Measurements from ENCODE around the gene PLBD2. TPM values are rescaled to one million over a fixed set of nuclear protein-coding genes. Genes with fewer than 3 reads are reported as not detected.
A peak's percentile ranks its signal among the peaks of the same experiment; 100 is the strongest.

PLBD2 gene
- total RNA-seq, 2 experiments from 2014 or later, result 3.4 to 14.4 TPM

- CTCF ChIA-PET (ENCODE audit: unreplicated experiment), result no interaction called here
- POLR2A ChIA-PET, result interaction anchor here (0.5 to 1.2 kb wide), 4 partner anchors 8 to 107 kb away, joined by 3 to 4 read pairs (median 3); partner anchors contain the start of gene SLC8B1
These were observed 31.5 kb upstream of the PLBD2 start for GRCh38 chr12:113326775-113327395.

GRCh38 chr12:113328368-113328889 lies 30.0 kb upstream of the PLBD2 start:
- H3K36me3 ChIP-seq (ENCODE audit: insufficient read depth, low read length), result peaks cover 83% of the 10 kb centered on the region
- no peak overlapping the region for H3K4me3 ChIP-seq (ENCODE audit: low read depth, low read length, poor library complexity, severe bottlenecking)
- H3K9me3 ChIP-seq (ENCODE audit: low read length), result no peaks in the 10 kb centered on the region
- ChIA-PET CTCF (ENCODE audit: unreplicated experiment) (no interaction called here), POLR2A (no interaction called here)
- intact Hi-C loops (cut with micrococcal nuclease; ENCODE audit: unreplicated experiment), result no loop called here
- TF ChIP-seq EZH2phosphoT487 (IDR thresholded peaks at IDR 0.05; ENCODE audit: borderline replicate concordance, low read depth, low read length) (no peak), CTCF (conservative IDR thresholded peaks at IDR 0.05; ENCODE audit: low read length) (no peak)
- H2AFZ ChIP-seq (ENCODE audit: low read length), result no peak overlapping the region
- no TSS peak for BruUV-seq (replicated peaks)
- DNase-seq (ENCODE audit: low spot score), result no peak
- peaks cover 6% of the 10 kb centered on the region; the same call in 1 of the 2 replicates for H3K79me2 ChIP-seq (ENCODE audit: insufficient read depth, low read depth, low read length)
- H3K4me1 ChIP-seq (ENCODE audit: insufficient read depth, low read length, poor library complexity, severe bottlenecking), result peaks cover 38% of the 10 kb centered on the region
- H4K20me1 ChIP-seq (ENCODE audit: insufficient read depth, low read length), result 0 out of 2 replicates have a peak, but pooled peaks cover 4% of the 10 kb centered on the region
- H3K9me2 ChIP-seq (ENCODE audit: insufficient read depth, low read length), result no peaks in the 10 kb centered on the region
- no peak overlapping the region for H3K27ac ChIP-seq (ENCODE audit: low read depth, low read length, poor library complexity, severe bottlenecking)
- H3K4me2 ChIP-seq (ENCODE audit: low read length), result no peak overlapping the region

More at GRCh38 chr12:113326775-113327395, 31.5 kb upstream of the PLBD2 start:
- H3K36me3 ChIP-seq (ENCODE audit: insufficient read depth, low read length), result peaks cover 89% of the 10 kb centered on the region
- H3K79me2 ChIP-seq (ENCODE audit: insufficient read depth, low read depth, low read length), result peaks cover 6% of the 10 kb centered on the region; the same call in 1 of the 2 replicates
- no peaks in the 10 kb centered on the region for H3K9me2 ChIP-seq (ENCODE audit: insufficient read depth, low read length)
- no peak overlapping the region for H3K27ac ChIP-seq (ENCODE audit: low read depth, low read length, poor library complexity, severe bottlenecking)
- TF ChIP-seq CTCF (conservative IDR thresholded peaks at IDR 0.05; ENCODE audit: low read length) (peak; percentile 58; the same call in 1 of the 2 replicates), EZH2phosphoT487 (IDR thresholded peaks at IDR 0.05; ENCODE audit: borderline replicate concordance, low read depth, low read length) (no peak)
- H4K20me1 ChIP-seq (ENCODE audit: insufficient read depth, low read length), result no peaks in the 10 kb centered on the region
- intact Hi-C loops (cut with micrococcal nuclease; ENCODE audit: unreplicated experiment), result no loop called here
- no peak overlapping the region for H2AFZ ChIP-seq (ENCODE audit: low read length)
- no peaks in the 10 kb centered on the region for H3K9me3 ChIP-seq (ENCODE audit: low read length)
- H3K4me2 ChIP-seq (ENCODE audit: low read length), result no peak overlapping the region
- no TSS peak for BruUV-seq (replicated peaks)
- peaks cover 22% of the 10 kb centered on the region for H3K4me1 ChIP-seq (ENCODE audit: insufficient read depth, low read length, poor library complexity, severe bottlenecking)
- H3K4me3 ChIP-seq (ENCODE audit: low read depth, low read length, poor library complexity, severe bottlenecking), result no peak overlapping the region
- no peak for DNase-seq (ENCODE audit: low spot score)

All from OCI-LY7 (cell line).